Measurements from ENCODE around the gene CIITA. TPM values are rescaled to one million over a fixed set of nuclear protein-coding genes. Genes with fewer than 3 reads are reported as not detected.

The CIITA gene
- total and polyA plus RNA-seq, 9 of the 15 experiments (the other 6 are each of a cell fraction or from before 2014, with no cell fraction given): 0.01 to 0.20 (median 0.11) TPM; not detected in 4

DNA sequence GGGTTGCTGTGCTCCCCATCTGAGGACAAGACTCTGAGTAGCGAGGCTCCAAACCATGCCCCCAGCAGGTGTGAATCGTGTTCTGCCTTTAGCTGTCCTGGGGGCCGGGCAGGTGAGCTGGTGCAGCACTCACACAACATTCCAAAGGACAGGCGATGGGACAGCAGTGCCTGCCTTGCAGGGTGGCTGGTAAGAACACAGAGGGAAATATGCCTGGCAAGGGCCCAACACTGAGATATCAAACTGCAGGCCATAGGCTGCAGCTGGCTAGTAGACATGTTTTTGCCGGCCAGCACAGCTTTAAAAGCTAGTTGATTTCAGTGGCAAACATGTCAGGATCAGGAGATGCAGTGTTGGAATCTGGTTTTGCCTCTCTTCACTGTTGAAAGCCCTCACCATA is 91.0 kb downstream of the CIITA start (continued):
- no peak for TF ChIP-seq ZNF444 (CRISPR knock-in tag; IDR thresholded peaks at IDR 0.05)
- TF ChIP-seq, protein P1, sequence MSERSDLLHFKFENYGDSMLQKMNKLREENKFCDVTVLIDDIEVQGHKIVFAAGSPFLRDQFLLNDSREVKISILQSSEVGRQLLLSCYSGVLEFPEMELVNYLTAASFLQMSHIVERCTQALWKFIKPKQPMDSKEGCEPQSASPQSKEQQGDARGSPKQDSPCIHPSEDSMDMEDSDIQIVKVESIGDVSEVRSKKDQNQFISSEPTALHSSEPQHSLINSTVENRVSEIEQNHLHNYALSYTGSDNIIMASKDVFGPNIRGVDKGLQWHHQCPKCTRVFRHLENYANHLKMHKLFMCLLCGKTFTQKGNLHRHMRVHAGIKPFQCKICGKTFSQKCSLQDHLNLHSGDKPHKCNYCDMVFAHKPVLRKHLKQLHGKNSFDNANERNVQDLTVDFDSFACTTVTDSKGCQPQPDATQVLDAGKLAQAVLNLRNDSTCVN (CRISPR knock-in tag; IDR thresholded peaks at IDR 0.05): no peak

DNA sequence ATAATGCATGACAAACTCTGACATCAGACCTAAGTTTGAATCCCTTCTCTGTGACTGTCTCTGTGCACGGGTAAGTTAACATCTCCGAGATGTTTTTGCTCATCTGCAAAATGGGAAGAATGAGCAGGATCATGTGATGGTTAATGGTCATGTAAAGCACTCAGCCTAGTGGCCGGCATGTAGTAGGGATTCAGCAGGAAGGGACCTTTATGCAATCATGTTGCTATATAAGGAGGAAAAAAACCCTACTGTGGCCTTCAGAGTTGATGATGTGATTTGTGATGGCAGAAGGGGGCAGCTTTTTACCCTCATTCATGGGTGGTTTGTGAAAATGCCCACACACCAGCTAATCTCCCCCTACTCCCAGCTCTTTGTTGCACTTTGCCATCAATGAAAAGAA is 91.5 kb downstream of the CIITA start:
- H3K4me3 ChIP-seq: no peak overlapping the region
- intact Hi-C loops (cut with micrococcal nuclease) (no loop called here), in situ Hi-C loops (cut with MboI) (loop anchor here (5.0 to 25.0 kb wide), 3 partner anchors 394 to 694 kb away; partner anchors contain the start of gene SNN)
- no peak overlapping the region for H3K27ac ChIP-seq (ENCODE audit: extremely low read depth, low read depth, low read length)
- H3K9me3 ChIP-seq (replicated peaks; ENCODE audit: control insufficient read depth, insufficient read depth, low read depth, low read length): no peaks in the 10 kb centered on the region
- H2AFZ ChIP-seq (ENCODE audit: low read depth, low read length): no peak overlapping the region
- TF ChIP-seq MCM7 (IDR thresholded peaks at IDR 0.05) (no peak), KLF1 (tag; IDR thresholded peaks at IDR 0.05) (no peak), ZNF124 (CRISPR knock-in tag; IDR thresholded peaks at IDR 0.05) (no peak), SMARCA4 (IDR thresholded peaks at IDR 0.05) (no peak), ELF4 (CRISPR knock-in tag; IDR thresholded peaks at IDR 0.05) (no peak), TSC22D4 (tag; IDR thresholded peaks at IDR 0.05) (no peak)
- TF ChIP-seq, protein P2, sequence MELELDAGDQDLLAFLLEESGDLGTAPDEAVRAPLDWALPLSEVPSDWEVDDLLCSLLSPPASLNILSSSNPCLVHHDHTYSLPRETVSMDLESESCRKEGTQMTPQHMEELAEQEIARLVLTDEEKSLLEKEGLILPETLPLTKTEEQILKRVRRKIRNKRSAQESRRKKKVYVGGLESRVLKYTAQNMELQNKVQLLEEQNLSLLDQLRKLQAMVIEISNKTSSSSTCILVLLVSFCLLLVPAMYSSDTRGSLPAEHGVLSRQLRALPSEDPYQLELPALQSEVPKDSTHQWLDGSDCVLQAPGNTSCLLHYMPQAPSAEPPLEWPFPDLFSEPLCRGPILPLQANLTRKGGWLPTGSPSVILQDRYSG (tag; conservative IDR thresholded peaks at IDR 0.05; ENCODE audit: low read depth): no peak
- WGBS (ENCODE audit: insufficient coverage, low coverage, missing lambda C conversion rate): 74% methylated on average over 3 of the region's 3 CpGs
- H3K9me1 ChIP-seq (ENCODE audit: control insufficient read depth, insufficient read depth, low read length): peaks cover 4% of the 10 kb centered on the region
- peaks cover 31 to 38% of the 10 kb centered on the region in 2 experiments for H3K4me1 ChIP-seq (replicated peaks in 1 of 2; ENCODE audit: control insufficient read depth in 2 of 2, insufficient read depth in 2 of 2, low read length in 2 of 2)
- BruUV-seq (replicated peaks): no TSS peak
- FAIRE-seq (no peak), DNase-seq (ENCODE audit: extremely low read depth in 1 of 4, low spot score in 3 of 4) (no peak), ATAC-seq (no peak)
- CTCF ChIA-PET (ENCODE audit: low intra/inter-chr PET ratio): interaction anchor here (0.6 kb wide), 1 partner anchor 524 kb away, joined by 3 read pairs; no protein-coding TSS in a partner anchor
- POLR2A ChIA-PET: interaction anchor here (0.7 kb wide), 1 partner anchor 9 kb away, joined by 3 read pairs; no protein-coding TSS in a partner anchor
- peaks cover 3% of the 10 kb centered on the region; the same call in 2 of the 3 replicates for H3K79me2 ChIP-seq (ENCODE audit: control insufficient read depth, insufficient read depth, low read length)
- H3K9ac ChIP-seq (ENCODE audit: insufficient read depth in 1 of 2, low read depth in 2 of 2, low read length in 2 of 2): no peak overlapping the region
- H3K4me2 ChIP-seq (ENCODE audit: insufficient read depth, low read length): no peak overlapping the region
- peaks cover 51% of the 10 kb centered on the region for H3K36me3 ChIP-seq (ENCODE audit: control insufficient read depth, insufficient read depth, low read length)
- peaks cover 8% of the 10 kb centered on the region; the same call in 1 of the 2 replicates for H4K20me1 ChIP-seq (replicated peaks; ENCODE audit: control insufficient read depth, insufficient read depth, low read length)
- no peaks in the 10 kb centered on the region for H3K27me3 ChIP-seq (ENCODE audit: control insufficient read depth in 2 of 2, insufficient read depth in 2 of 2, low read length in 2 of 2)
